H1 (cell line): ENCODE results near the gene FOXO1. TPM values are rescaled to one million over a fixed set of nuclear protein-coding genes. Genes with fewer than 3 reads are reported as not detected.

Experiments used
- ASH2L ChIP-seq: fragments of 200-600, 300-600 bp; sonication (generic); IDR thresholded peaks from one replicate; pipeline ENCODE4 v1.7.1; 2017; ENCODE audit warnings: low read length
- EGR1 ChIP-seq: IDR thresholded peaks from 2 replicates; pipeline ENCODE4 v1.6.1; 2011; ENCODE audit warnings: low read depth, low read length, borderline replicate concordance
- RNF2 ChIP-seq: fragments of 200-900, 300-1000 bp; sonication (generic); IDR thresholded peaks from 2 replicates; pipeline ENCODE4 v1.7.1; 2016; ENCODE audit warnings: borderline replicate concordance, low read depth, mild to moderate bottlenecking, antibody characterized with exemption, low read length; ENCODE audit not compliant: poor library complexity, severe bottlenecking; ENCODE audit errors: missing control alignments
- polyA plus RNA-seq, 7 experiments: library from polyadenylated mRNA; depleted of rRNA in 3 of 7; stranded (reverse) in 5 of 7; unstranded in 2 of 7; fragments of >200 nt in 5 of 7; fragments of 200-250 nt in 2 of 7; gene quantifications; 1 replicate in 5 of 7; 2 replicates in 1 of 7; 4 replicates in 1 of 7; pipeline versions ENCODE4 v1.2.1 to v1.2.3, GENCODE V29; 2011 to 2013; ENCODE audit warnings: missing spikeins in 2 of 7, mixed read lengths in 2 of 7
- total RNA-seq: library from RNA; stranded (reverse); fragmentation: NEBNext Ultra II Directional; extraction: Animal tissue kit (Norgen Biotek cat#: 25700); gene quantifications from 2 replicates; pipeline ENCODE4 v1.2.1, GENCODE V29; 2021
- TF ChIP-seq, protein P1 (sequence below): fragments of 300-600 bp; sonication (generic); IDR thresholded peaks from 2 replicates; pipeline ENCODE4 v1.7.1; 2012; ENCODE audit warnings: low read length, moderate library complexity, mild to moderate bottlenecking, inconsistent platforms; ENCODE audit not compliant: insufficient replicate concordance
- TF ChIP-seq, protein P2 (sequence below): IDR thresholded peaks from 2 replicates; pipeline ENCODE4 v1.6.1; 2011; ENCODE audit warnings: low read length, improper control_type of control experiment
- TF ChIP-seq, protein P3 (sequence below): IDR thresholded peaks from 2 replicates; pipeline ENCODE4 v1.6.1; 2012; ENCODE audit warnings: low read length, inconsistent platforms

FOXO1 gene
- total and polyA plus RNA-seq, 2 of the 8 experiments (the other 6 are each of a cell fraction or from before 2014, with no cell fraction given), result 35.3 to 56.9 TPM

DNA sequence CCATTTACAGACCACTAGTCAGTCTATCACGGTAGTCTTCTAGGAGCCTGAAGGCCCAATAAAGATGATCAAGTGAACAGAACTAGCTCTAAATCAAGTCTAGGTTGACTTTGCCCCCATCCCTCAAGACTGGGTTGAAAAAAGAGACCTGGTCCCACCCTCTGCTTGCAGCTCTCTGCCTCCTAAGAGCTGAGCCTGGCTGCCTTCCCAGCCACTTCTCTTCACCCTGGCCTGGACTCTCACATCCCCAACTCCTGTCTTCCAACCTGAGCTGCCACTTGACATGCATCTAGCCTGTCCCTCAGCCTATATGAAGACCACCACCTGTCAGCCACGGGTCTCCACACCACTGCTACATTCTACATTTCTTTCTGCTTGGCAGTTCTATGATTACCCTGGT is 99.6 kb downstream of the FOXO1 start (continued):
- TF ChIP-seq, protein P1, sequence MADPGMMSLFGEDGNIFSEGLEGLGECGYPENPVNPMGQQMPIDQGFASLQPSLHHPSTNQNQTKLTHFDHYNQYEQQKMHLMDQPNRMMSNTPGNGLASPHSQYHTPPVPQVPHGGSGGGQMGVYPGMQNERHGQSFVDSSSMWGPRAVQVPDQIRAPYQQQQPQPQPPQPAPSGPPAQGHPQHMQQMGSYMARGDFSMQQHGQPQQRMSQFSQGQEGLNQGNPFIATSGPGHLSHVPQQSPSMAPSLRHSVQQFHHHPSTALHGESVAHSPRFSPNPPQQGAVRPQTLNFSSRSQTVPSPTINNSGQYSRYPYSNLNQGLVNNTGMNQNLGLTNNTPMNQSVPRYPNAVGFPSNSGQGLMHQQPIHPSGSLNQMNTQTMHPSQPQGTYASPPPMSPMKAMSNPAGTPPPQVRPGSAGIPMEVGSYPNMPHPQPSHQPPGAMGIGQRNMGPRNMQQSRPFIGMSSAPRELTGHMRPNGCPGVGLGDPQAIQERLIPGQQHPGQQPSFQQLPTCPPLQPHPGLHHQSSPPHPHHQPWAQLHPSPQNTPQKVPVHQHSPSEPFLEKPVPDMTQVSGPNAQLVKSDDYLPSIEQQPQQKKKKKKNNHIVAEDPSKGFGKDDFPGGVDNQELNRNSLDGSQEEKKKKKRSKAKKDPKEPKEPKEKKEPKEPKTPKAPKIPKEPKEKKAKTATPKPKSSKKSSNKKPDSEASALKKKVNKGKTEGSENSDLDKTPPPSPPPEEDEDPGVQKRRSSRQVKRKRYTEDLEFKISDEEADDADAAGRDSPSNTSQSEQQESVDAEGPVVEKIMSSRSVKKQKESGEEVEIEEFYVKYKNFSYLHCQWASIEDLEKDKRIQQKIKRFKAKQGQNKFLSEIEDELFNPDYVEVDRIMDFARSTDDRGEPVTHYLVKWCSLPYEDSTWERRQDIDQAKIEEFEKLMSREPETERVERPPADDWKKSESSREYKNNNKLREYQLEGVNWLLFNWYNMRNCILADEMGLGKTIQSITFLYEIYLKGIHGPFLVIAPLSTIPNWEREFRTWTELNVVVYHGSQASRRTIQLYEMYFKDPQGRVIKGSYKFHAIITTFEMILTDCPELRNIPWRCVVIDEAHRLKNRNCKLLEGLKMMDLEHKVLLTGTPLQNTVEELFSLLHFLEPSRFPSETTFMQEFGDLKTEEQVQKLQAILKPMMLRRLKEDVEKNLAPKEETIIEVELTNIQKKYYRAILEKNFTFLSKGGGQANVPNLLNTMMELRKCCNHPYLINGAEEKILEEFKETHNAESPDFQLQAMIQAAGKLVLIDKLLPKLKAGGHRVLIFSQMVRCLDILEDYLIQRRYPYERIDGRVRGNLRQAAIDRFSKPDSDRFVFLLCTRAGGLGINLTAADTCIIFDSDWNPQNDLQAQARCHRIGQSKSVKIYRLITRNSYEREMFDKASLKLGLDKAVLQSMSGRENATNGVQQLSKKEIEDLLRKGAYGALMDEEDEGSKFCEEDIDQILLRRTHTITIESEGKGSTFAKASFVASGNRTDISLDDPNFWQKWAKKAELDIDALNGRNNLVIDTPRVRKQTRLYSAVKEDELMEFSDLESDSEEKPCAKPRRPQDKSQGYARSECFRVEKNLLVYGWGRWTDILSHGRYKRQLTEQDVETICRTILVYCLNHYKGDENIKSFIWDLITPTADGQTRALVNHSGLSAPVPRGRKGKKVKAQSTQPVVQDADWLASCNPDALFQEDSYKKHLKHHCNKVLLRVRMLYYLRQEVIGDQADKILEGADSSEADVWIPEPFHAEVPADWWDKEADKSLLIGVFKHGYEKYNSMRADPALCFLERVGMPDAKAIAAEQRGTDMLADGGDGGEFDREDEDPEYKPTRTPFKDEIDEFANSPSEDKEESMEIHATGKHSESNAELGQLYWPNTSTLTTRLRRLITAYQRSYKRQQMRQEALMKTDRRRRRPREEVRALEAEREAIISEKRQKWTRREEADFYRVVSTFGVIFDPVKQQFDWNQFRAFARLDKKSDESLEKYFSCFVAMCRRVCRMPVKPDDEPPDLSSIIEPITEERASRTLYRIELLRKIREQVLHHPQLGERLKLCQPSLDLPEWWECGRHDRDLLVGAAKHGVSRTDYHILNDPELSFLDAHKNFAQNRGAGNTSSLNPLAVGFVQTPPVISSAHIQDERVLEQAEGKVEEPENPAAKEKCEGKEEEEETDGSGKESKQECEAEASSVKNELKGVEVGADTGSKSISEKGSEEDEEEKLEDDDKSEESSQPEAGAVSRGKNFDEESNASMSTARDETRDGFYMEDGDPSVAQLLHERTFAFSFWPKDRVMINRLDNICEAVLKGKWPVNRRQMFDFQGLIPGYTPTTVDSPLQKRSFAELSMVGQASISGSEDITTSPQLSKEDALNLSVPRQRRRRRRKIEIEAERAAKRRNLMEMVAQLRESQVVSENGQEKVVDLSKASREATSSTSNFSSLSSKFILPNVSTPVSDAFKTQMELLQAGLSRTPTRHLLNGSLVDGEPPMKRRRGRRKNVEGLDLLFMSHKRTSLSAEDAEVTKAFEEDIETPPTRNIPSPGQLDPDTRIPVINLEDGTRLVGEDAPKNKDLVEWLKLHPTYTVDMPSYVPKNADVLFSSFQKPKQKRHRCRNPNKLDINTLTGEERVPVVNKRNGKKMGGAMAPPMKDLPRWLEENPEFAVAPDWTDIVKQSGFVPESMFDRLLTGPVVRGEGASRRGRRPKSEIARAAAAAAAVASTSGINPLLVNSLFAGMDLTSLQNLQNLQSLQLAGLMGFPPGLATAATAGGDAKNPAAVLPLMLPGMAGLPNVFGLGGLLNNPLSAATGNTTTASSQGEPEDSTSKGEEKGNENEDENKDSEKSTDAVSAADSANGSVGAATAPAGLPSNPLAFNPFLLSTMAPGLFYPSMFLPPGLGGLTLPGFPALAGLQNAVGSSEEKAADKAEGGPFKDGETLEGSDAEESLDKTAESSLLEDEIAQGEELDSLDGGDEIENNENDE, result no peak
- no peak for TF ChIP-seq ASH2L
- TF ChIP-seq, protein P2, sequence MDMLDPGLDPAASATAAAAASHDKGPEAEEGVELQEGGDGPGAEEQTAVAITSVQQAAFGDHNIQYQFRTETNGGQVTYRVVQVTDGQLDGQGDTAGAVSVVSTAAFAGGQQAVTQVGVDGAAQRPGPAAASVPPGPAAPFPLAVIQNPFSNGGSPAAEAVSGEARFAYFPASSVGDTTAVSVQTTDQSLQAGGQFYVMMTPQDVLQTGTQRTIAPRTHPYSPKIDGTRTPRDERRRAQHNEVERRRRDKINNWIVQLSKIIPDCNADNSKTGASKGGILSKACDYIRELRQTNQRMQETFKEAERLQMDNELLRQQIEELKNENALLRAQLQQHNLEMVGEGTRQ, result no peak
- no peak for TF ChIP-seq EGR1
- no peak for TF ChIP-seq RNF2
- TF ChIP-seq, protein P3, sequence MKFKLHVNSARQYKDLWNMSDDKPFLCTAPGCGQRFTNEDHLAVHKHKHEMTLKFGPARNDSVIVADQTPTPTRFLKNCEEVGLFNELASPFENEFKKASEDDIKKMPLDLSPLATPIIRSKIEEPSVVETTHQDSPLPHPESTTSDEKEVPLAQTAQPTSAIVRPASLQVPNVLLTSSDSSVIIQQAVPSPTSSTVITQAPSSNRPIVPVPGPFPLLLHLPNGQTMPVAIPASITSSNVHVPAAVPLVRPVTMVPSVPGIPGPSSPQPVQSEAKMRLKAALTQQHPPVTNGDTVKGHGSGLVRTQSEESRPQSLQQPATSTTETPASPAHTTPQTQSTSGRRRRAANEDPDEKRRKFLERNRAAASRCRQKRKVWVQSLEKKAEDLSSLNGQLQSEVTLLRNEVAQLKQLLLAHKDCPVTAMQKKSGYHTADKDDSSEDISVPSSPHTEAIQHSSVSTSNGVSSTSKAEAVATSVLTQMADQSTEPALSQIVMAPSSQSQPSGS, result no peak
